ENCODE data around the gene PLEKHG4B.
"Not testable (repeated sequence)": the region's sequence is repeated elsewhere in the genome, so short reads cannot be mapped to it uniquely, and the experiment has no call there.

The PLEKHG4B gene

GRCh38 chr5:96976-97660, 5.2 kb downstream of the PLEKHG4B start:
- no peak for DNase-seq

DNA sequence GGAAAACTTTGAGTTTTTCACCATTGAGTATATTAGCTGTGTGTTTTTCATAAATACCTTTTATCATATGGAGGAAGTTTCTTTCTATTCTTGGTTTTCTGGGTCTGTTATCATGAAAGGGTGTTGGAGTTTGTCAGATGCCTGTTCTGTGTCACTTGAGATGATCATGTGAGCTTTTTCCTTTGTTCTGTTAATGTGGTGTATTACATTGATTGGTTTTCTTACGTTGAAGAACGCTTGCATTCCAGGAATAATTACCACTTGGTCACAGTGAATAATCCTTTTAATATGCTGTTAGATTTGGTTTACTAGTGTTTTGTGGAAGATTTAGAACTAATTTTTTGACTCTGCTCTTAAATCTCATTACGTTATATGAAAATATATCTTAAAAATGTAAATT, 7.8 kb downstream of the PLEKHG4B start:
- DNase-seq: no peak

DNA sequence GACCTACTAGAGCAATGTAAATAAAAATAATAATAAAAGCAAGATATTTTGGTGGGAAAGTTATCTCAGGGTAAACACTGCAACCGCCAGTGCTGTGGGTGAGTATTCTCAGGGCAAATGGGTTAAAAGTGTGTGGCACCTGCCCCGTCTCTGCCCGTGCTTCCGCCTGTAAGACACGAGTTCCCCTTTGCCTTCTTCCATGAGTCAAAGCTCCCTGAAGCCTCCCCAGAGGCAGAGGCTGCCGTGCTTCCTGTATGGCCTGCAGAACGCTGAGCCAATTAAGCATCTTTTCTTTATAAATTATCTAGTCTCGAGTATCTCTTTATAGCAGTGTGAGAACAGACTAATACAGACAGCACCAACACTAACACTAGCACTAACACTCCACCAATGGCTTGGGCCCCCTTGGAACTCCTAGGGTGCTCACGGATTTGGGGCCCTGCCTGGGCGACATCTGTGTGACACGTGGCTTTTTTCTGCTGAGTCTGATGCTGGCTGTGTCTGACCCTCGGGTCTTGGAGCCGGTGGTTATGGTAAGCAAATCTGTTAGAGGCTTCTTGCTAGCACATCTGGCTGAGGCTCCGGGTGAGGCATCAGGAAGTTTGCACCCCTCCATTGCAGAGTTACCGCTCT, 10.6 kb downstream of the PLEKHG4B start:
- no peak for DNase-seq

DNA sequence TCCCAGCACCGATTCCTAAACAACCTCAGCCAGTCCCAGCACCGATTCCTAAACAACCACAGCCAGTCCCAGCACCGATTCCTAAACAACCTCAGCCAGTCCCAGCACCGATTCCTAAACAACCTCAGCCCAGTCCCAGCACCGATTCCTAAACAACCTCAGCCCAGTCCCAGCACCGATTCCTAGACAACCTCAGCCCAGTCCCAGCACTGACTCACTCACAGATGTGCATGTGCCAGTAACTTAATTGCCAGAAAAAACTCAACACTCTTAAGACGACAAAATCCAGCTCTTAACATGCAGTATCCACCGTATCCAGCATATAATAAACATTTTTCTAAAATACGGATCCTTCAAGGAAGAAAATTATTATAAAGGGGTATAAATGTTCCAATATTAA, 12.1 kb downstream of the PLEKHG4B start:
- DNase-seq: not testable (repeated sequence)

GRCh38 chr5:104778-105296, 12.9 kb downstream of the PLEKHG4B start:
- no peak for DNase-seq

- DNase-seq: no peak
Measured at GRCh38 chr5:105504-106070, 13.6 kb downstream of the PLEKHG4B start.

DNA sequence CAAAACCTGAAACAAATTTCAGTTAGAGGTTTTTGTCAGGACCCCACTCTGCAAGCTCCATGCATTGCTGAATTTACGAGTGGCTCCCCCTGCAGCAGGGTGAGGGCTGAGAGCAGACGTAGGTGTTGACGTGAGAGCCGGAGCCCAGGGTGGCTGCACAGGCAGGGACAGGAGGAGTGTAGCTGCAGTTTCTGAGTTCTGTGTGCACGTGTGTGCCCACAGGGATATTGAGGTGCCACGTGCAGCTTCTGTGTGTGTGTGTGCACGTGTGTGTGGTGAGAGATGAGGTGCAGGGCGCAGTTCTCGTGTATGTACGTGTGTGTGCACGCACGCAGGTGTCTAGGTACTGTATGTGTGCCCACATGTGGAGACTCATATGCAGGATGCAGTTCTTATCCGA, 14.6 kb downstream of the PLEKHG4B start:
- DNase-seq: no peak

DNA sequence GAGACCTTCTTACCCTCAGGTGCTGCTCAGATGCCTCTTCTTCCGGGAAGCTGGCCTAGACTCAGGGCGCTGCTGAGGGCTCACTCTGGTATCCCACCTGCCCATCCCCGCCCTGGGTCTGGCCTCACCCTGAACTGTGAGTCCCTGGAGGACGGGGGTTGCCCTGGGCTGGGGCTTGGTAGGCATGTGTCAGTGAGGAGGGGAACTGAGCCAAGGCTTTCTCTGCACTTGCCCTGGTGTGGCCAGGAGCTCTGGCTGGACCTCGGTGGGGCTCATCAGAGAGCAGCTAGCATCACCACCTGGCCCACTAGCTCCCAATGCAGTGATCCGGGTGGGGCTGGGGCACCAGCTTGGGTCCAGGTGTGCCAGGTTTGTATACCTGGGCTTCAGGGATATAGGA, 15.6 kb downstream of the PLEKHG4B start:
- no peak for DNase-seq

DNA sequence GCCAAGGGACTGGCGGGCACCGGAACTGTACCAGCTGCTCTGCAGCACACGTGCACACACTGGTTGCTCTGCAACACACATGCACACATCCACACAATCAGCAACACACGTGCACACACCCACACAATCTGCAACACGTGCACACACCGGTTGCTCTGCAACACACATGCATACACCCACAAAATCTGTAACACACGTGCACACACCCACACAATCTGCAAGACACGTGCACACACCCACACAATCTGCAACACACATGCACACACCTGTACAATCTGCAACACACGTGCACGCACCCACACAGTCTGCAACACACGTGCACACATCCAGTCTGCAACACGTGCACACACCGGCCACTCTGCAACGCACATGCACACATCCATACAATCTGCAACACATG, 17.9 kb downstream of the PLEKHG4B start:
- DNase-seq: no peak

- DNase-seq: no peak
Measured at GRCh38 chr5:110270-110888, 18.4 kb downstream of the PLEKHG4B start.

GRCh38 chr5:111171-111570, 19.2 kb downstream of the PLEKHG4B start:
- no peak for DNase-seq

- no peak for DNase-seq
Measured at GRCh38 chr5:119486-120097, 27.6 kb downstream of the PLEKHG4B start.

GRCh38 chr5:121432-121831, 29.5 kb downstream of the PLEKHG4B start:
- DNase-seq: no peak

GRCh38 chr5:125815-126214, 33.8 kb downstream of the PLEKHG4B start:
- DNase-seq: no peak

DNA sequence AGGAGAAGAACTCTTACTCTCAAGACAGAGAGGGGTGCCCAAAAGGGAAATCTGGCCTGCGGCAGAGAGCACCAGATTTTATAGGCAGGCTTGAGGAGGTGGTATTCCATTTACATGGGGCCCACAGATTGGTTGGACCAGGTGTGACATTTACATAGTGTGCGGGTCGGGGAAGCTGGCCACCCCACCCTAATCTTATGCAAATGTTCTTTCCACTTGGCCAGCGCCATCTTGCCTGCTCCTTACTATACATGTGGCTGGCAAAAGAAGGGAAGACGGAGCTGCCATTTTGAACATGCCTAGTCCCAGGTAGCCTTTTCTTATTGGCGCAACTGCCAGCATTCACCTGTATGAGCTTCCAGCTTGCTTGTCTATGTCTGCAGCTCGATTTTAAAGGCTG, 34.8 kb downstream of the PLEKHG4B start:
- DNase-seq: no peak

DNA sequence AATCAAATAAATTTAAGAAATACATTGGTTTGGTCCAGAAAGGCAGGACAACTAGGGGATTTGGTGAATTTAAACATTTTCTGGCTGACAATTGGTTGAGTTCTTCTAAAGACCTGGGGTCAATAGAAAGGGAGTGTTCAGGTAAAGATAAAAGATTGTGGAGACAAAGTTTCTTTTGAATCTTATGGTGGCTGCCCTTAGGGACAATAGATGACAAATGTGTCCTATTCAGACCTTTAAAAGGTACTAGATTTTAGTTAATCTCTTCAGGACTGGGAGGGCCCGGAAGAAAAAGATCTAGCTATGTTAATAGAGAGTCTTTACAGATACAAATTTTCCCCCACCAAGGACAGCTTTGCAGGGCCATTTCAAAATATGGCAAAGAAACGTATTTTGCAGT, 35.9 kb downstream of the PLEKHG4B start:
- no peak for DNase-seq

- DNase-seq: no peak
Measured at GRCh38 chr5:128446-128845, 36.5 kb downstream of the PLEKHG4B start.

DNA sequence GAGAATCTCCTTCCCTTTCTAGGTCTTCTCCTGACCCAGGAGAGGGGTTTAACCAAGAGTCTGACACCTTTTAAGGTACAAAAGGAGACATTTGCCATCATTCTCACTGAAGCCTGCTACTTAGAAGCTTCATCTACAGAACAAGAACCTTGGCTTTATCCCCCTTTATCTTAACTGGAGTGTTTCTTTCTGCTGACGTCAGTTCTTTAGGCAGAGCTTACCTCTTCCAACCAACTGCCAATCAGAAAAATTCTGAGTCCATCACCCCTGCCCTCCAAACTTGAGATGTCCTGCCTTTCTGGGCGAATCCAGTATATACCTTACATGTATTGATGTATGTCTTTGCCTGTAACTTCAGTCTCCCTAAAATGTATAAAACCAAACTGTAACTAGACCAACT, 37.2 kb downstream of the PLEKHG4B start:
- DNase-seq: no peak

DNA sequence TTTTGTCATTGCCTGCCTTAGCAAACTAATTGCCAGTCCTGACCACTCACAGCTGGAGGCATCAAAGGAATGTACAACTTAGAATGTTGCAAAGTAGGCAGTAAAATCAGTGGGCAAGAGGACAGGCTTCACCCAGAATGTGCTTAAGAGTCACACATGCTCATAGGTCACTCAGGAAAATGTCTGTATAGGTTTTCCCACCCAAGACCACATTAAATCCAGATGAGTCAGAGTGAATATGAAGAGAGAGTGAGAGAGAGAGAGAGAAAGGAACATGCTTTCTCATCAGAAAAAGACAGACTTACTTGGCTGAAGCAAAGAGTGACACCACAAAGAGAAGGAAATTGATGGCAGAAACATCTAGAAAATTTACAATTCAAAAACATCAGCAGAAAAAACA, 37.9 kb downstream of the PLEKHG4B start:
- DNase-seq: no peak

- DNase-seq: no peak
Measured at GRCh38 chr5:130601-131131, 38.7 kb downstream of the PLEKHG4B start.

- no peak for DNase-seq
Measured at GRCh38 chr5:136901-137300, 44.9 kb downstream of the PLEKHG4B start.

DNA sequence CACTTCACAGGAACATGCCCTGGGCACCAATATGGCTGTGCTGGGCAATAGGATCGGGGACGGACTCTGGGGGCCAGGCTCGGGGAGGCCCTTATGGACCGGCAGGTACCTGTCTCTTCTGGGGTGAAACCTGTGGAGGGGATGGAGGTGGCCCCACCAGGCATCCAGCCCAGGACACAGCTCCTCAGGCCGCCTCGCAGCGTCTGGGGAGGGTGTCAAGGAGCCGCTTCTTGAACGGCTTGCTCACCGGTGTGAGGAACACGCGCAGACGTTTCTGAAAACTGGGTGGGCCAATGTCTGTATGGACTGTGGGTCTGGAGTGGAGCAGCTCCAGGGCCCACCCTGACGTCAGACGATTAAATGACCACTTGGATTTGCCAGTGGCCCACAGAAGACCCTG, 45.8 kb downstream of the PLEKHG4B start:
- no peak for DNase-seq

DNA sequence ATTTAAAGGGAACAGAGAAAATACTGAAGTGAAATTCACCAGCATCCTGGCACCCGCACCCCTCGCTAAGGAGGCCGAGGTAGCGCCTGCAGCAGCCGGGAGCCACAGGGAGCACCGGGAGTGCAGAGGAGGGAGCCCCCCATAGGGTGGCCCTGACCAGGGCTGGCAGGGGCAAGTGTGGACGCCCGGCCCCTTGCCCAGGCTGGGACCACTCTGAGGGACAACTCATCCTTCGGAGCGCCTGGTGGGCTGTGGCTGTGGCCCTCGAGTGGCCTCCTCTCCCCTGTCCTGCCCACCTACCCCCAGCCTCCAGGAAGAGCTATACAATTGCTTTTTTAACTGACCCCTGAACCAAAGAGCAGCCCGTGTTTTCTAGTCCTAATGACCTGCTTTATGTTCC, 47.0 kb downstream of the PLEKHG4B start:
- DNase-seq: no peak
